ENCODE data around the gene FEV. TPM values are rescaled to one million over a fixed set of nuclear protein-coding genes. Genes with fewer than 3 reads are reported as not detected.
A peak's percentile ranks its signal among the peaks of the same experiment; 100 is the strongest.

Gene FEV
- total RNA-seq, 4 donors from 2014 or later: not detected

DNA sequence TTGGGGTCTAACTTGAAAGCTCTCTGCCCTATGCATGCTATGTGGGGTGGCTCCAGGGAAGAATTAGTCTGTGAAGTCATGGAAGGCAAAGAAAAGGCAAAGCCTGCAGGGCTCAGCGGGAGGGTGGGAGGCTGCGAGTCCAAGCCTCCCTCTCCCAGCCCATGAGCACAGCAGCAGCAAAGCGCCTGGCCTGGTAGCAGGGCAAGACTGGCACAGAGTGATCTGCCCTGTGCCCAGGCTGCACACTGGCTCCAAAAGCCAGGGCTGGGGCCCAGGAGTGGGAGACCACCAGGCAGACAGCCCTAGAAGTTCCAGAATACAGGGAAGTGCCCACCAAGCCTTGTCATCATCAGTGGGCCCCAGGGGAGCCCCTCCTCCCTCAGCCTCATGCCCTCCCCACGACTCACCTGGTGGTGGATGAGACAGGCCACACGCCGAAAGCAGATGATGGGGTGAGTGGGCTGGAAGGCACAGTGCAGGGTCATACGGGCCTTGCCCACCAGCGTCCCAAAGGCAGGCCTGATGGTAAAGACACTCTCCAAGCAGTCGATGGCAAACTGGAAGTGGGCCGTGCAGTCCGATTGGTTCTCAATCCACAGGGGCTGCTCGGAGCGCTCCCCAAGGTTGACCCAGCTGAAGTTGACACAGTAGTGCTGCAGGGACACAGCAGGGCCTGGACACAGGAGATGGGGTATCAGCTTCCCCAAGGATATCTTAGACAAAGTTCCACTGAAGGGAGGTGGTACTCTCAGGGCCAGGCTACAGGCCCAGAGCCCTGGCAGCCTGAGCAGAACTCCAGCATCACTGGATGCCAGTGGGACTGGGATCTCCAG lies 44.2 kb upstream of the FEV start:
- H3K4me3 ChIP-seq (ENCODE audit: low read depth, poor library complexity, severe bottlenecking): no peak overlapping the region
- TF ChIP-seq, protein P1, sequence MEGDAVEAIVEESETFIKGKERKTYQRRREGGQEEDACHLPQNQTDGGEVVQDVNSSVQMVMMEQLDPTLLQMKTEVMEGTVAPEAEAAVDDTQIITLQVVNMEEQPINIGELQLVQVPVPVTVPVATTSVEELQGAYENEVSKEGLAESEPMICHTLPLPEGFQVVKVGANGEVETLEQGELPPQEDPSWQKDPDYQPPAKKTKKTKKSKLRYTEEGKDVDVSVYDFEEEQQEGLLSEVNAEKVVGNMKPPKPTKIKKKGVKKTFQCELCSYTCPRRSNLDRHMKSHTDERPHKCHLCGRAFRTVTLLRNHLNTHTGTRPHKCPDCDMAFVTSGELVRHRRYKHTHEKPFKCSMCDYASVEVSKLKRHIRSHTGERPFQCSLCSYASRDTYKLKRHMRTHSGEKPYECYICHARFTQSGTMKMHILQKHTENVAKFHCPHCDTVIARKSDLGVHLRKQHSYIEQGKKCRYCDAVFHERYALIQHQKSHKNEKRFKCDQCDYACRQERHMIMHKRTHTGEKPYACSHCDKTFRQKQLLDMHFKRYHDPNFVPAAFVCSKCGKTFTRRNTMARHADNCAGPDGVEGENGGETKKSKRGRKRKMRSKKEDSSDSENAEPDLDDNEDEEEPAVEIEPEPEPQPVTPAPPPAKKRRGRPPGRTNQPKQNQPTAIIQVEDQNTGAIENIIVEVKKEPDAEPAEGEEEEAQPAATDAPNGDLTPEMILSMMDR (IDR thresholded peaks at IDR 0.05): no peak
- TF ChIP-seq POLR2A (IDR thresholded peaks at IDR 0.05): no peak
- WGBS, 2 donors: 77 to 78% methylated on average over 12 to 13 of the region's 13 CpGs
- intact Hi-C loops (cut with DNase I; ENCODE audit: low total_unique reads): loop anchor here (5.0 kb wide), 1 partner anchor 128 kb away; no protein-coding TSS in a partner anchor
- DNase-seq (ENCODE audit: low spot score in 2 of 2): no peak

DNA sequence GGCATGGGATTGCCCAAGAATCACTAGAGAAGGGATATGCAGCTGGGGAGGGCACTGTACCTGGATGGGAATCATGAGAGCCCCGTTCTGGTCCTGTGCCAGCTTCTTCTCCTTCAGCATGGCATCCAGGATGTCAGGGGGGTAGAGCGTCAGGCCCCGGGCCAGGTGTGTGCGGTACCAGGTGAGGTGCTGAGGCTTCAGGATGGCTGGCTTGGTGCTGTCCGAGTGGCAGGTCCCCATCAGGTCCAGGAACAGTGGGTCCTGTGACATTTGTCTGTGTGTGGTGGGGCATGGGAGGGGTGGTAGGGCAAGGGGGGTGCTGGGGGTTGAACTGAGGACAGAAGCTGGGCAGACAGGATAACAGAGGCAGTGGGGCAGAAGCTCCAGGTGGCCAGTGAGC lies 43.2 kb upstream of the FEV start:
- intact Hi-C loops (cut with DNase I; ENCODE audit: low total_unique reads): loop anchor here (5.0 kb wide), 1 partner anchor 129 kb away; no protein-coding TSS in a partner anchor
- H3K4me3 ChIP-seq (ENCODE audit: low read depth, poor library complexity, severe bottlenecking): no peak overlapping the region
- no peak for TF ChIP-seq POLR2A (IDR thresholded peaks at IDR 0.05)
- TF ChIP-seq, protein P1 (IDR thresholded peaks at IDR 0.05): no peak
- no peak for DNase-seq (ENCODE audit: low spot score in 2 of 2)
- 57 to 75% methylated on average over 3 to 5 of the region's 5 CpGs for WGBS, 2 donors

DNA sequence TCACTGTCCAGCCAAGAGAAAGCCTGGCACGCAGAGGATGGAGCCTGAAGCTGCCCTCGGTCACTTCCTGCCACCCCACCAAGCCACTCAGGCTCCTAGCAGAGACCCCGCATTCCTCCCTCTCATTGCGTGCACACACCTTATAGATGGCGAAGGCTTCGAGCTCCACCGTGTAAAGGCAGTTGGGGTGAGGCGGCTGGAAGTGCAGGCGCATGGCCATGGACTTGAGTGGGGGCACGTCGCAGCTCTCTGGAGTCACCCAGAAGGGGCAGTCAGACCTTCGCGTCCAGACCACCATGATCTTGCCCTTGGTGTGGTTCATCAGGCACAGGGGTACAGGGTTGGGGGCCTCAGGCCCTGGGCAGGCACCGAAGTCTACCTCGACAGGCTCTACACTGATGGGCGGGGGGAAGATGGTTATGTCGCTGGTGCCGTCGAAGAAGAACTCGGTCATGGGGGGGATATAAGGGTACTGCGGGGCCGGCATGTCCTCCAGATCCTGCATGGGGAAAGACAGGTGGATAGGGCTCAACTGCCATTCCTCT lies 42.6 kb upstream of the FEV start:
- TF ChIP-seq POLR2A (IDR thresholded peaks at IDR 0.05): no peak
- TF ChIP-seq, protein P1 (IDR thresholded peaks at IDR 0.05): no peak
- 91 to 92% methylated on average over 22 of the region's 22 CpGs for WGBS, 2 donors
- DNase-seq (ENCODE audit: low spot score in 2 of 2): no peak
- intact Hi-C loops (cut with DNase I; ENCODE audit: low total_unique reads): loop anchor here (5.0 kb wide), 1 partner anchor 130 kb away; no protein-coding TSS in a partner anchor
- H3K4me3 ChIP-seq (ENCODE audit: low read depth, poor library complexity, severe bottlenecking): no peak overlapping the region

DNA sequence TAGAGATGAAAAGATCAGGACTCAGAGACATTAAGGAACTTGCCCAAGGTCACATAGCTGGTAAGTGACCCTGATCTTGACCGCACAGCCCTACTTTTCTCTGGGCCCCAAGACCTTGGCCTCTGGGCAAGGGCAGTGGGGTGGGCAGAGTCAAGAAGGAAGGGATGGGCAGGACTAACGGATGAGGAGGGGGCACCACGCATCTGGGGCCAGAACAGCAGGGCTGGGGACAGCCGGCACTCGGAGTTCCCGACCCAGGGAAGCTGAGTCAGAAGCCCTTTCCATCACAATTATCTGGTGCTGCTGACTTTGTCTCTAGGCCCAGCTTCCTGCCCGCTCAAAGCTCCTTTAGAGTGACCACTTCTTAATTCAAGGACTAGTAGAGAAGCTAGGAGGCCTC lies 42.0 kb upstream of the FEV start:
- no peak overlapping the region for H3K4me3 ChIP-seq (ENCODE audit: low read depth, poor library complexity, severe bottlenecking)

DNA sequence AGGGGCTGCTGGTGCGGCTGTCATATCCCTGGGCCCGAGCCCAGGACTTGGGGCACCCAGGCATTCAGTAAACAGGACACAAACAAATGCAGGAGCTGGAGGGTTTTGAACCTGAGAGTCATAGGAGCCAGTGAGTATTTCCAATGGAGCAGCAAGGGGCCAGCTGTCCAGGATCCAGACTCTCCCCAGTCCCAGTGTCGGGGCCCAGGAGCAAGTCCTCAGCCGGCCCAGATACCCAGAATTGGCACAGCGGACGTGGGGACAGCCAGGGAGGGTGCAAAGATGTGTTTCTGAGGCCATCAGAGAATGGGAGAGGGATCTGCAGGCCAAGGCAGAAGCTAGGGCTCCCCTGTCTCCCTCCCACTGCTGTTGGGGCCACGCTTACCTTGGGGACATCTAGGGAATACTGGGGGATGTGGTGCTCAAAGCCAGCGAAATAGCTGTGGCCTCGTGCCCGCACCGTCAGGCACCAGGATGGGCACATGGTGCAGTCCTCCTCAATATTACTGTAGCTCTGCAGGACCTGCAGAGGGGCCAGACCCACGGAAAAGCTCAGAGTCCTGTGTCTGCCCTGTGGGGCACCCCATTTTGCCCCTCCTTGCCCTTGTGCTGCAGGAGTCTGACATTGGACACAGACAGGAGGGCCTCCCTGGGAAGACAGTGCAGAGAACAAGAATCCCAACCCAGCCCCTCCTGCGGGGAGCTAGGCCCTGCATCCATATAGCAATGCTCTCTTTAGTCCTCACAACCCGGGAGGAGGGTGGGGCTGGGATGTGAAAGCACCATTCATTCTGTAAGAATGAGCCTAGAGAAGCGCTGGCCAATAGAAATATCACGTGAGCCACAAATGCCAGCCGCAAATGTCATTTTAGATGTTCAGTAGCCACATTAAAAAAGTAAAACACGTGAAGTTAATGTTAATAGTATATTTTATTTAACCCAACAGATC lies 40.9 kb upstream of the FEV start:
- no peak overlapping the region for H3K4me3 ChIP-seq (ENCODE audit: low read depth, poor library complexity, severe bottlenecking)
- DNase-seq (ENCODE audit: low spot score in 2 of 2): peak in 1 of 2 donors; percentile 22
- intact Hi-C loops (cut with DNase I; ENCODE audit: low total_unique reads): loop anchor here (5.0 kb wide), 1 partner anchor 131 kb away; no protein-coding TSS in a partner anchor
- WGBS, 2 donors: 78 to 85% methylated on average over 18 of the region's 18 CpGs
- TF ChIP-seq POLR2A (IDR thresholded peaks at IDR 0.05): no peak
- TF ChIP-seq, protein P1 (IDR thresholded peaks at IDR 0.05): no peak

More for the DNA sequence above, 42.0 kb upstream of the FEV start:
- intact Hi-C loops (cut with DNase I; ENCODE audit: low total_unique reads): loop anchor here (5.0 kb wide), 1 partner anchor 130 kb away; no protein-coding TSS in a partner anchor
- TF ChIP-seq POLR2A (IDR thresholded peaks at IDR 0.05): no peak
- TF ChIP-seq, protein P1 (IDR thresholded peaks at IDR 0.05): no peak
- 82 to 85% methylated on average over 7 of the region's 7 CpGs for WGBS, 2 donors
- DNase-seq (ENCODE audit: low spot score in 2 of 2): no peak

Measured in lower leg skin (tissue), 4 donors.